Activated T-helper 9 cell treated with anti-CD3 and anti-CD28 coated beads, Interleukin-2, amount 50 U/mL, for 16 hours (primary cell): ENCODE measurements around the gene CRACDL.
"Not testable (repeated sequence)": the region's sequence is repeated elsewhere in the genome, so short reads cannot be mapped to it uniquely, and the experiment has no call there.

Experiments
- DNase-seq: peaks from one replicate; pipeline ENCODE4 v3.0.0-alpha.2; 2020; ENCODE audit warnings: low read depth

The CRACDL gene

DNA sequence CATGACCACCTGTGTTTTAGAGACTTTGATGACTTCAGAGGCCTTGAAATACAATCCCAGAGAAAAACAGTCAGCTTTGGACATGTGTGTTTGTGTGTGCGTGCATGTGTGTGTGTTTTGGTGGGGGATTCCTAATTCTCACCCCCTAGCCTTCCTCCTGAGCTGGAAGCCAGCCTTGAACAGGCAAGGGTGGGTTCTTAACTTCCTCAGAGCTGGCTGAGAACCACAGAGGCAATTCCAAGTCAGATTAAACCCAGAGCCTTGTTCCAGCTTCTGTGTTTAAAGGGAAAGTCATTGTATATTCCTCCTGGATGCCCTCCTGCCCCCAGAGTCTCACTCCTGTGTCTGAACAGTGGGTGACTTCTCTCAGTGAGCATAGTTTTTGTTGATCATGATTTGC, 159.9 kb downstream of the CRACDL start:
- no peak for DNase-seq

DNA sequence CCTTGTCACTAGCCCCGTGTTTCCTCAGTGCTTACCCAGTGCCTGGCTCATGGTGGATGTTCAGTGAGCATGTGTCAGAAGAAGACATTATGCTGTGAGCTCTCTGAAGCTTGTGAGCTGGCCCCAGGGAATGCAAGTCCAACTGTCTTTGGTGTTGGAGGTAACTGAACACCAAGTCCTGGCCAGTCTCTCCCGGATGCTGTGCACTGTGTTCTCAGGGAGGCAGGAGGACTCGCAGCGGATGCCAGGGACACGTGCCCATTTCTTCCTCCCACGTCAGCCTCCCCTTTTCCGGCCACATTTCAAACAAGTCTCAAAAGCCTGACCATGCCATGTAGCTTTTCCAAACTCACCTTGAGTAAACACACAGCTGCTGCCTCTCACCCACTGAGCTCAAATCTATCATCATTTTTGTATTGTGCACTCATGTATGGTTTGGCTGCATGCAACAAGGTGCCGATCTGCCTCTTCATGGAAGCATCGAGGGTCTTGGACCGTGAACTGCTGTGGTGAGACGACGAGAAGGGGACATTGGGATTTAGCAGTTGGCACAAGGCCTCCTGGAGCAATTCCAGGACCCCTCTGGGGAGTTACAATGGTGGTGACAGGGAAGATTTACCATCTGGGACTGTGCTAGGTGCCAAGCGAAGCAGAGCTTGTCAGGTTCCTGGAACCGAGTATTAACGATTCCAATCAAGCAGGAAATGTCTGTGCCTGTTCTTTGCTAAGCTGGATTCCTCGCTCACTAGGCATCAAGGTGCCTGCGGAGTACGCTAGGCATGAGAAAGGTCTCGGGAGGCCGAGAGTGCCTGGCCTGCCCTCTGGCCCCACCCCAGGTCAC, 160.7 kb downstream of the CRACDL start:
- no peak for DNase-seq

DNA sequence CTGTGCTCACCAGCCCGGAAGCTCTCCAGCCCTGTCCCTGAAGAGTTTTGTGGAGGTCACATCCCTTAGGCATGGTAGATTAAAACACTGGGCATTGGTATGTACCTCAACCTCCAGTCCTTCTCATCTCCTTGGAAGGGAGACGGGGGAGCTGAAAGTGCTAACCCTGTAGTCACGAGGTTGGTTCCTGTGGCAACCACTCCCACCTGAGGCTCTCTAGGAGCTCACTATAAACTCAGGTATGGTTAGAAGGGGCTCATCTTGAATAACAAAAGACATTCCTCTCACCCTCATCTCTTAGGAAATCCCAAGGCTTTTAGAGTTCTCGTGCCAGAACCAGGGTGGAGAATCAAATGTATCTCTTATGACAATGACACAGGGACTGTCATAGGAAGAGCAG, 162.1 kb downstream of the CRACDL start:
- no peak for DNase-seq

DNA sequence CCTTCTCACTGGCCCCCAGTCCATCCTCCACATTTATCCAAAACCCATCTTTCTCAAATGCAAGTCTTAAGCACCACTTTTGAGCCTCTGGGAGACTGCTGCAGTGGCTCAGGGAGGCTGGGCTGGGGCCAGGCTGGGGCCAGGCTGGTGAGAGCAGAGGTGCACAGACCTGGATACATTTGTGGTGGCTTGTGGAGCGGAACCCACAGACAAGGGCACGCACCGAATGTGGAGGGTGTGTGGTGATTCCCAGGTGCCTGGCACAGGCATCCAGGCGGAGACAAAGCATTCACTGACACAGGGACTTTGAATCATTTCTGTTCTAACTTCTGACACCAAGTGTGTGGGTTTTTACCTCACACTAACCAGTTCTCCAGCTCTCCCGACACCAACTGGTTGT, 162.9 kb downstream of the CRACDL start:
- DNase-seq: no peak

DNA sequence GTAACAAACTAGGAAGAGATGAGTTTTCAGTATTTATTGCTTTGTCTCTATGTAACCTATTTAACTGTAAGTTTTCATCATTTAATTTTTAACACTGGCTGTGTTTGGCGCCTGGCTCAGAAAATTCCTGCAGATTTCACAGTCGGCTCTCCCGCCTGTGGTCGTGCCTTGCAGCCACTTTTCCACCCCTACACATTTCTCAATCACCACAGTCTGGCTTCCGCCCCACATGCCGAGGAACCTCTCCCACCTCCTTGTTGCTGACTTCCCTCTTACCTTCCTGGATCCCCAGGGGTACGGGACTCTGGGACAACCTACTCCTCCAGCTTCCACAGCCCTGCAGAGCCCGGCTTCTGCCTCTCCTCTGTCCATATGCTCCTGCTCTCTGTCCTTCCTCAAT, 163.5 kb downstream of the CRACDL start:
- DNase-seq: no peak

DNA sequence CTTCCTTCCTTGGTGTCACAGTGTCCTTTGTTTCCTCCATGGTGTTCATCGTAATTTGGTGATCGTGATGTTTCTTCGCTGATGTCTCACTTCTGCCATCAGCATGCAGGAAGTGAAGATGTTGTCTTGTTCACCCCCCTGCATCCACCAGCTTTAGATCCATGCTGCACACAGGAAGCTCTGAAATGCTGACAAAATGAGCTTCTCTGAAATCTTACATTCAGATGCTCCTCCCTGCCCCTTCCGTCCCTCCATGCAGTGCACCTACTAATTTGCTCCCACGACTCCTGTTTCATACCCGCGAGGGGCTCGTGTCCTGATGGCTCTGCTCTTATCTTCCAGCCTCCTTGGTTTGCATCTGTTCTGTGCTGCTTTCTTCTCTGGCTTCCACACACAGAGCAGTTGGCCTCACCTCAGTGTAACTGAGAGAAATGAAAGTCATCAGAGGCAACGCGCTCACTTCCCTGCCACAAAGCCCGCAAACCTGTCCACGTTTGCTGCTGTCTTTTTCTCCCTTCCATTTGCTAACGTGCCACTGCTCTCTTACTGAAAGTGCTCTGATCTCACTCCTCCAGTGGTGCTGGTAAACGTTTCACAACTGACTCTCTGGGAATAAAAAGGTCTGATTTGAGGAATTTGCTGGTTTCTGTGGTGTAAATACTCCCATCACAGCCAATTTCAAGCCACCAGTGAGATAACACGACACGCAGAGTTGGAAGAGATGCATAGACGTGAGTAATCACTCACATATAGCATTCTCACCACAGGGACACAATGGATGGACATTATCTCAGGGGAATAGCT, 164.1 kb downstream of the CRACDL start:
- peak; percentile 26 for DNase-seq

DNA sequence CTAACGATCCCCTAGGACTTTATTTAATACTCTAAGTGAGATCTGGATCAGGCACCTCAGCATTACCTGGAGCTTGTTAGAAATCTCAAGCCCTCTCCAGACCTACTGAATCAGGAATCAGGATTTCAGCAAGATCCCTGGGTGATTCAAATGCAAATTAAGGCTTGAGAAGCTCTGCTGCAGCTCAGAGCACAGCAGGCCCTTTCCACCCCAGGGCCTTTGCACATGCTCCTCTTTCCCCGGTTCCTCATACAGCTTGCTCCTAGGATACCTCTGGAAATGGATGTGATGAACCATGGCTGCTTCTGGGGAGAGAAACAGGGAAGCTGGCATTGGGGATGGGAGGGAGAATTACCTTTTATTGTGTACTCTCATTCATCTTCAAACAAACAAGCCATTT, 164.8 kb downstream of the CRACDL start:
- no peak for DNase-seq

DNA sequence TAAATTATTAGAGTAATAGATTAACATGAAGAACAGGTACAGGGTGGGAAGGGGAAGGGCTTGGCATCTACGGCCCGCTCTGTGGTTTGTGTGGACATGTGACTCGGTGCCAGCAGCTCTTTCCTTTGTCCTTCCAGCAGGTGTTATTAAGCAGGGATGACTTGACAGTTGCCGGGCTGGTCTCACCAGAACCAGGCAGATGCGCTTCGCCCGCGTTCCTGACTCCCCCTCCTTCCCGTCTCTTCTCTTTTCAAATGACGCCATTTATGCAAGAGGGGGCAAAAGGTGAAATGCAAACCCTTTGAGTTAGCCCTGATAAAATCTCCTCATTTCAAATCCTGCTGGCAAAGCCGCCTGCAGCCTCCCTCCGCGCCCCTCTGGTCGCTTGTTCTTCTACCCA, 166.2 kb downstream of the CRACDL start:
- DNase-seq: no peak

DNA sequence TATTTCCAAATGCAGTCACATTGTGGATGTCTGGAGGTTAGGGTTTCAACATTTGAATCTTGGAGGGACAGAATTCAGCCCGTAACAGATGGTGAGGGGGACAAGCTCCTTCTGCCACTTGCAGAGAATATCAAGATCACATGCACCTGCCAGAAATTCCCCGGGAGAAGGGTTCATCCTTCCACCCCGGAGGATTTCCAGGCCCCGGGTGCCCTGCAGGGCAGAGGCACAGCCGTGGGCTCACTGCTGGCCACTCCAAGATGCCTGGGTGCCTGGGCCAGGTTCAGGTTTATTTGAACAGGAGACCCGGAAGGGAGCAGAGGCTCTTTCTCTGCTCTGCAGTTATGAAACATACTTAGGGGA, 166.9 kb downstream of the CRACDL start:
- no peak for DNase-seq

DNA sequence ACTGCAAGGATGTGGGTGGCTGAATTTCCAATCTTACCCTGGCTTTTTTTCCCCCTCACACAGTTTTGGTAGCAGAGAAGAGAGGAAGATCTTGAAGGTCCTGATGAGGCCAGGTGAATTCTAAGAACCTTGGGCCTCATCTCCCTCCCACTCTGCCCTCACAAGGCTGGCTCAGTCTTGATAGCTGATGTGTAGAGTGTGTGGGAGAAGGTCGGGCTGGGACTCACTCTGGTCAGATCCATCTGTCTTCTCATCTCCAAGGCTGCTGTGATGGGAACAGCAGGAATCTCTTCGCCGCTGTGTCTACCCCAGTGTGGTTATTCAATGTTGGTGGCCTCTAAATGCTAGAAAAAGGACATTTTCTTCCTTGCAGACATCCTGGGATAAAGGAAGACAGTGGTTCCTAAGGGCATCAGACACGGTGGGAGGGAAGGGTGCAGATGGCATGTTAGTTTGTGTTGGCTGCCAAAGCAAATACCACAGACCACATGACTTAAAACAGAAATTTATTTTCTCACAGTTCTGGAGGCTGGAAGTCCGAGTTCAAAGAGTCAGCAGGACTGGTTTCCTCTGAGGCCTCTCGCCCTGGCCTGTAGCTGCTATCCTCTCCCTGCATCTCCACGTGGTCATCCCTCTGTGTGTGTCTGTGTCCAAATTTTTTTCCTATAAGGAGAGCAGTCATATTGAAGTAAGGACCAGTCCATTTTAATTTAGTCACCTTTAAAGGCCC, 167.5 kb downstream of the CRACDL start:
- DNase-seq: no peak

DNA sequence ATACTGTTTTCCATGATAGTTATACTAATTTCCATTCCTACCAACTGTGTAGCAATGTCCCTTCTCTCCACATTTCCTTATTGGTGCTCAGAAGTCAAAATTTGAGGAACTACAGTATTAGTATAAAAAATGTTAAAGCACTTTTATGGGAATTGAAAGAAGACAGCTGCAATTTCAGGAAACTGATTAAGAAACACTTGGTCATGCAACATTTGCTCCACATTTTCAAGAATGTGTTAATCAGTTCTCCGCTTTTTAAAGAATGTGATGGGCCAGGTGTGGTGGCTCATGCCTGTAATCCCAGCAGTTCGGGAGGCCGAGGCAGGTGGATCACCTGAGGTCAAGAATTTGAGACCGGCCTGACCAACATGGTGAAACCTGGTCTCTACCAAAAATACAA, 171.5 kb downstream of the CRACDL start:
- DNase-seq: no peak

DNA sequence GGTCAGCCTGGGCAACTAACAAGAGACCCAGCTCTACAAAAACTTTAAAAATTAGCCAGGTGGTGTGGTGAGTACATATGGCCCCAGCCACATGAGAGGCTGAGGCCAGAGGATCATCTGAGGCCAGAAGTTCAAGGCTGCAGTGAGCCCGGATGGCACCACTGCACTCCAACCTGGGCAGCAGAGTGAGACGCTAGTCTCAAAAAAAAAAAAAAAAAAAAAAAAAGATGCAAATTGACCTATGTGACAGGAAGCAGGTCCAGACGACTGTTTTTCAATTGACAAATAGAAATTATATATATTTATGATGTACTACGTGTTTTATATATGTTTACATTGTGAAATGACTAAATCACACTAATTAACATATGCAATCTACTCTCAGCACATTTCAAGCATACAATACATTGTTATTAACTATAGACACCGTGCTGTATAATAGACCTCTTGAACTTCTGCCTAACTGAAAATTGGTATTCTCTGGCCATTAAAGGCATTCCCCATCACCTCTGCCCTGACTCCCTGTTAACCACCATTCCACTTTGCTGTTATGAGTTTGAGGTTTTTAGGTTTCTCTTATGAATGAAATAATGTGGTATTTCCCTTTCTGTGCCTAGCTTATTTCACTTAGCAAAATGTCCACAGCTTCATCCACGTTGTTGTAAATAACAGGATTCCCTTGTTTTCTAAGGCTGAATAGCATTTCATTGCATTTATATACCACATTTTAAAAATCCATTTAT, 172.6 kb downstream of the CRACDL start:
- no peak for DNase-seq

DNA sequence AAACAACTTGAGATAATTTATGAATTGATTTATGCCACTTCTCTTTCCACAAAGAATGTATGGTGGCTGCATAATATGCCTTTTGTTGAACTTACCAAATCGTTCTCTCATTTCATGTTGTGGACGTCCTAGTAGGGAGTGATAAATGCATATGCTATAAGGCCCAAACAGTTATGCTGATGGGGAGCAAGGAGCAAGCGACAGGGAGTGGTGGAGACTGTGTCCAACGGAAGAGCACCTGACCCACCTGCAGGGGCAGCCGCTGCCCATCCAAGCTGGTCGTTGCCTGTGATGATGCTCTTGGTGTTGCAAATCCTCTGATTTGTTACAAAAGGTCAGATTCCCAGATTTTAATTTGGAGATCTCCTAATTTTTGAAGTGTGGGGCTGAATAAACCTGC, 174.1 kb downstream of the CRACDL start:
- no peak for DNase-seq

DNA sequence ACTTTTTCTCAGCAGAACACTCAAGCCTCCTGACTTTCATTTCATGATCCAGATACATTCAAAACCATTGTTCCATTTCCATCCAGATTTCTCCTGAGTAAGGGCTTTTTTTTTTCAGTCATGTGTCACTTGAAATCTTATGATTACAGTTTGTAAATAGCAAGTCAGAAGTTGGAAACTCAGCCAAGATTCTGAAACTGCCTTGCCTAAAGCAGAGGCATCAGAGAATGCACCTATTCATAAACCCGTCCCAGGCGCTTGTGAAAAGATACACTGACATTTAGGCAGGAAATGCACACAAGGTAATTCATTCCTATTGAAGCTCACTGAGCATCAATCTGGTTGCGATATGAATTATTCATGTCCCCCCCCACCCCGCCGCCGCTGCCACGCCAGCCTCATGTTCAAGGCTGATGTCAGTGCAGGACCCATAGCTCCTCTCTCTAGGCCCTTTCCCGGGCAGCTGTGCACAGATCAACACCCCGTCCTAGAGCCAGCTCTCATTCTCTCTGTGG, 174.7 kb downstream of the CRACDL start:
- DNase-seq: peak; percentile 65

DNA sequence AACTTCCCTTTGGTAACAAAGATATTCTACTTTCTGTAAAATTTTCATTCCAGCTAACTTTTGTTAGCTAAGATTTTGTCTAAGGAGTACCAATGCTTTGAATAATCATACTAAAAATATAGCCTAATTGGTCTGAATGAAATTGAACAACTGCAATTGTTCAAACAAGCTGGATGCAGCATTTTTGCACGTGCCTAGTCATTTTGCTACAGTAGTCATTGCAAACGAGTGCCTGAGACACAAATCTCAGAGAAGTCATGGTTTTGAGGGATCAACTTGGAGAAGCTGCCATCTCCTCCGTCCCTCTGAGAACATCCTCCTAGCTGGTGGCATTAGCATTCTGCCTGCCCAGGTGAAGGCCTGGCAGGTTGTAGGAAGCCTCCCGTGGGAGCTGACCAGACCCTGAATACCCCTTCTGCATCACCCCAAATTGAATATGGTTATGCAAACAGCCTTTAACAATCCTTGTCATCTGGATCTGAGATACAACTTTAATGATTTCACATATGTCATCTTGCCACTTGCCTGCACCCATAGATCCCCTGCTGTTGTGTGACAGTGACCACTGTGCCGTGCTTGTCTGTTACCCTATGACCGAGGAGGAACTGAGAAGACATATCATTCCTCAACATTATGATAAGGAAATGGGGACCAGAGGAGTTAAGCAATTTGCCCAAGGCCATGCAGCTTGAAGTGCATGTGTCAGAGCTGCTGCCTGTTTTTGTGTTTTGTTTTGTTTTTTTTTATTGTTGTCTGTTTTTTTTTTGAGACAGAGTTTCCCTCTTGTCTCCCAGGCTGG, 176.0 kb downstream of the CRACDL start:
- no peak for DNase-seq

DNA sequence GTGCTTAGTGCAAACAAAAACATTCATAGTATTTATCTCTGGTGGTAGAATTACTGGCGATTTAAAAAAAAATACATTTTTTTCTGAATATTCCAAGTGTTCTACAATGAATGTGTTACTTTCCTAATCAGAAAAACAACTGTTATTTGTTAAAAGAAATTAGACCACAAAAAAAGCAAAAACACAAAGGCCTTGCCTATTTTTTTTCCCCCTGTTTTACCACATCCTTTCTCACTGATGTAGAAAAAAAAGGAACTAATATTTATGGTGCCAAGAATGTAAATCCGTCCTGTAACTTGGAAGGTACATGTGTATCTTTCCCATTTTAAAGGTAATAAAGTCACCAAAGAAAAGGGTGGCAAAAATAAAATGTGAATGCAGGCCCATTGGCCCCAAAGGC, 176.7 kb downstream of the CRACDL start:
- no peak for DNase-seq

DNA sequence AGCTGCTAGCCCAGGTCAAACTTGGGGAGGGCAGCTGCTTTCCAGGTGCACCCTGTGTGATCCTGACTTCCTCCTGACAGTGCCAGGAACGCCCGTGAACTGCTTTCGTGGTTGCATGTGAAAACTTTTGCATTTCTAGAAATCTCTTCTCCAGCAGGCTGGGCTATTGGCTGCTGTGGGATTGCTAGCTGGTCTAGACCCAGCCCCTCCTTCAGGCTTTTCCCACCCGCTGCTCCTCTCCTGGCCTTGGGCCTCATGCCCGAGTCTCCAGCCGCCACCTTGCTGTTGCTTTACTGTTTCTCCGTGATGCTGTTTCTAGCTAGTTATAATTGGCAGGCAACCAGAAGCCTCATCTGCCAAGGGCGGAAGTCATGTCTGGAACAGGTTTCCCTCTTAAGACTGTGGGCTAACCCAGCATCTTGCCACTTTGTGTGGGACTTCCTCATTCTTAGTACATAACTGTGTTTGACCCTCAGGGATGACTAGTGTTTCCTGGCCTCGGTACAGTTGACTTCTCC, 178.1 kb downstream of the CRACDL start:
- DNase-seq: peak; percentile 28

DNA sequence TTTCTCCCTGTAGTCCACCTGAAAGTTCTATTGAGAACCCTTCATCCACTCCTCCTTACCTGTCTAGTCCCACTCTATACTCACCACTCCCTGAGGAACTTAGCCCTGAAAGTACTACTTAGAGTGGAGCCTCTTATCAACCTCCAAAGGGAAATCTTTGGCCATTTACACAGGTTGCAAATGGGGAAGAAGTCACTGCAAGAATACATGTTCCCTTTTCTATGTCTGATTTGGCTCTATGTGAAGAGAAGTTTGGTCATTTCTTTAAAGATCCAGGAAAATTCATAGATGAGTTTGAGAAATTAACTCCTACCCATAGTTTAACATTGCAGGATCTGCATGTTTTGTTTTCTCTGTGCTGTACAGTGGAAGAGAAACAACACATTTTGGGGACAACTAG, 182.2 kb downstream of the CRACDL start:
- DNase-seq: no peak

DNA sequence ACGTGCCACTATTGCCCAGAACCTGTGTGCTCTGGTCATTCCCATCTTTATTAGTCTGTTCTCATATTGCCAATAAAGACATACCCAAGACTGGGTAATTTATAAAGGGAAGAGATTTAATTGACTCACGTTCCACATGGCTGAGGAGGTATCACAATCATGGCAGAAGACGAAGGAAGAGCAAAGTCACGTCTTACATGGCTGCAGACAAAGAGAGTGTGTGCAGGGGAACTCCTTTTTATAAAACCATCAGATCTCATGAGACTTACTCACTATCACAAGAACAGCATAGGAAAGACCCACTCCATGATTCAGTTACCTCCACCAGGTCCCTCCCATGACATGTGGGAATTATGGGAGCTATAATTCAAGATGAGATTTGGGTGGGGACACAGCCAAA, 183.3 kb downstream of the CRACDL start:
- DNase-seq: not testable (repeated sequence)

DNA sequence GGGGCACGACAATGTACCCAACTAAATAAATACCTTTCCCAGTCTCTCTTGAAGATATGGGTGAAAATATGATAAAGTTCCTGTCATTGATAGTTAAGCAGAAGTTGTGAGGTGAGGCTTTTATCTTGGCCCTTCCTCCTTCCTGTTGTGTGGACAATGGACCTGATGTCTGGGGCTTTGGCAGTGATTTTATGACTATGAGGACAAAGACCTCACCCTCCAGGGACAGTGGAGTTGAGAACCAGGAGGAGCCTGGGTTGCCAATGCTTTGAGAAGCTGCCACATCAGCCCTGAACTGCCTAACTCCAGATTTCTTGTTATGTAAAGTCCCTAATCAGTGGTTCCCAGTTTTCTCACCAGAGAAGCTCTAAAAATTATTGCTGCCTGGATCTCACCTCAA, 184.3 kb downstream of the CRACDL start:
- DNase-seq: no peak
